Esophagus muscularis mucosa (tissue), 4 donors: ENCODE measurements around the gene SLC39A10. TPM values are rescaled to one million over a fixed set of nuclear protein-coding genes. Genes with fewer than 3 reads are reported as not detected.

Experiments used
- DNase-seq: peaks from one replicate; pipeline ENCODE4 v3.0.0-alpha.2; 2017; ENCODE audit errors: extremely low spot score
- H3K27ac ChIP-seq, 4 donors: fragments of 200-600 bp; sonication (generic); replicated peaks in 1 of 4; 1 replicate in 3 of 4; 2 replicates in 1 of 4; pipeline ENCODE4 v1.5.1; 2016 to 2019; ENCODE audit warnings: mild to moderate bottlenecking in 1 of 4
- H3K27me3 ChIP-seq, 4 donors: fragments of 200-600 bp; sonication (generic); one replicate each; pipeline versions ENCODE4 v1.5.1 to v1.6.0; 2016 to 2019
- H3K36me3 ChIP-seq, 4 donors: fragments of 200-600 bp; sonication (generic); one replicate each; pipeline ENCODE4 v1.5.1; 2016 to 2019
- H3K4me1 ChIP-seq, 4 donors: fragments of 200-600 bp; sonication (generic); one replicate each; pipeline ENCODE4 v1.5.1; 2016 to 2019
- H3K4me3 ChIP-seq, 4 donors: fragments of 200-600 bp; sonication (generic); 1 replicate in 2 of 4; 2 replicates in 2 of 4; pipeline ENCODE4 v1.5.1; 2016 to 2019; ENCODE audit warnings: mild to moderate bottlenecking in 4 of 4, moderate library complexity in 1 of 4
- H3K9me3 ChIP-seq, 4 donors: fragments of 200-600 bp; sonication (generic); 1 replicate in 3 of 4; 2 replicates in 1 of 4; pipeline ENCODE4 v1.5.1; 2016 to 2019
- CTCF ChIP-seq, 3 experiments: fragments of 200-600 bp in 2 of 3; fragments of 450-650 bp in 1 of 3; sonication (generic) in 2 of 3; IDR thresholded peaks; one replicate each; pipeline ENCODE4 v1.5.1; 2017 to 2019; ENCODE audit warnings: antibody characterized with exemption in 3 of 3, mild to moderate bottlenecking in 2 of 3, moderate library complexity in 1 of 3
- EP300 ChIP-seq: sonication (generic); formaldehyde crosslinking; IDR thresholded peaks from one replicate; pipeline ENCODE4 v1.6.1; 2017; ENCODE audit warnings: antibody characterized with exemption
- POLR2A ChIP-seq: fragments of 450-650 bp; IDR thresholded peaks from one replicate; pipeline ENCODE4 v1.6.1; 2017; ENCODE audit warnings: antibody characterized with exemption, moderate library complexity, mild to moderate bottlenecking, low read depth
- POLR2AphosphoS5 ChIP-seq, 2 donors: sonication (generic); formaldehyde crosslinking; IDR thresholded peaks; one replicate each; pipeline ENCODE4 v1.6.1; 2017; ENCODE audit warnings: antibody characterized with exemption in 2 of 2
- WGBS: methylation state at CpG from one replicate; pipeline ENCODE4 v1.1.5; 2018; 5-methylcytosine and 5-hydroxymethylcytosine counted together
- intact Hi-C: fragments of 100-400 bp; cut with DNase I; formaldehyde crosslinking; loops from one replicate; pipeline ENCODE4 v1.15.1; 2023
- total RNA-seq, 4 donors: library from RNA; depleted of rRNA; stranded (reverse); fragments of >200 nt; gene quantifications; one replicate each; pipeline versions ENCODE4 v1.1.0 to v1.2.1, GENCODE V29; 2016

The SLC39A10 gene
- total RNA-seq, 4 donors from 2014 or later = 7.1 to 9.5 (median 8.3) TPM

- Histone ChIP-seq H3K36me3 (no peaks in the 10 kb centered on the region), H3K27ac (no peak overlapping the region), H3K4me3 (no peak overlapping the region), H3K9me3 (peaks cover 0 to 5% (median 0%) of the 10 kb centered on the region in 4 donors), H3K27me3 (no peaks in the 10 kb centered on the region), H3K4me1 (no peaks in the 10 kb centered on the region)
- WGBS = 81% methylated on average over 7 of the region's 7 CpGs
- intact Hi-C loops = no loop called here
- no peak for DNase-seq
- TF ChIP-seq CTCF (IDR thresholded peaks at IDR 0.05) (no peak), POLR2A (no peak), EP300 (no peak), POLR2AphosphoS5 (IDR thresholded peaks at IDR 0.05) (no peak)
Observed at GRCh38 chr2:195756218-195756942, 99.4 kb downstream of the SLC39A10 start.

GRCh38 chr2:195758846-195759245, 101.8 kb downstream of the SLC39A10 start:
- WGBS = 100% methylated on average over 2 of the region's 3 CpGs
- no peak overlapping the region for H3K27ac ChIP-seq
- TF ChIP-seq EP300 = no peak
- TF ChIP-seq POLR2A = no peak
- TF ChIP-seq POLR2AphosphoS5 (IDR thresholded peaks at IDR 0.05) = no peak
- no peak for TF ChIP-seq CTCF (IDR thresholded peaks at IDR 0.05)
- no peaks in the 10 kb centered on the region for H3K4me1 ChIP-seq
- H3K36me3 ChIP-seq = no peaks in the 10 kb centered on the region
- DNase-seq = no peak
- H3K4me3 ChIP-seq = no peak overlapping the region
- no peaks in the 10 kb centered on the region for H3K27me3 ChIP-seq
- intact Hi-C loops = no loop called here
- H3K9me3 ChIP-seq = peaks cover 0 to 5% (median 0%) of the 10 kb centered on the region in 4 donors

- intact Hi-C loops = no loop called here
- peaks cover 0 to 8% (median 3%) of the 10 kb centered on the region in 4 donors for H3K9me3 ChIP-seq
- no peak overlapping the region for H3K27ac ChIP-seq
- TF ChIP-seq EP300 (no peak), POLR2AphosphoS5 (IDR thresholded peaks at IDR 0.05) (no peak), POLR2A (no peak), CTCF (IDR thresholded peaks at IDR 0.05) (no peak)
- no peak overlapping the region for H3K4me3 ChIP-seq
- WGBS = 100% methylated on average over 1 of the region's 1 CpG
- H3K36me3 ChIP-seq = no peaks in the 10 kb centered on the region
- DNase-seq = no peak
- H3K27me3 ChIP-seq = no peaks in the 10 kb centered on the region
- no peaks in the 10 kb centered on the region for H3K4me1 ChIP-seq
Observed at GRCh38 chr2:195759877-195760276, 102.9 kb downstream of the SLC39A10 start.

GRCh38 chr2:195763866-195764265, 106.8 kb downstream of the SLC39A10 start:
- H3K27me3 ChIP-seq = no peaks in the 10 kb centered on the region
- TF ChIP-seq EP300 (no peak), POLR2A (no peak), POLR2AphosphoS5 (IDR thresholded peaks at IDR 0.05) (no peak), CTCF (IDR thresholded peaks at IDR 0.05) (no peak)
- peaks cover 0 to 19% (median 10%) of the 10 kb centered on the region in 4 donors for H3K9me3 ChIP-seq
- no peaks in the 10 kb centered on the region for H3K36me3 ChIP-seq
- intact Hi-C loops = no loop called here
- H3K4me3 ChIP-seq = no peak overlapping the region
- H3K27ac ChIP-seq = no peak overlapping the region
- H3K4me1 ChIP-seq = no peaks in the 10 kb centered on the region
- no peak for DNase-seq

- 95% methylated on average over 1 of the region's 1 CpG for WGBS
- intact Hi-C loops = no loop called here
- DNase-seq = no peak
- Histone ChIP-seq H3K27me3 (no peaks in the 10 kb centered on the region), H3K4me3 (no peak overlapping the region), H3K4me1 (no peaks in the 10 kb centered on the region), H3K27ac (no peak overlapping the region), H3K9me3 (peaks cover 0 to 14% (median 10%) of the 10 kb centered on the region in 4 donors), H3K36me3 (no peaks in the 10 kb centered on the region)
- TF ChIP-seq CTCF (IDR thresholded peaks at IDR 0.05) (no peak), EP300 (no peak), POLR2AphosphoS5 (IDR thresholded peaks at IDR 0.05) (no peak), POLR2A (no peak)
Observed at GRCh38 chr2:195766691-195767090, 109.7 kb downstream of the SLC39A10 start.
